ENCODE measurements around the gene GALNS.

DNA sequence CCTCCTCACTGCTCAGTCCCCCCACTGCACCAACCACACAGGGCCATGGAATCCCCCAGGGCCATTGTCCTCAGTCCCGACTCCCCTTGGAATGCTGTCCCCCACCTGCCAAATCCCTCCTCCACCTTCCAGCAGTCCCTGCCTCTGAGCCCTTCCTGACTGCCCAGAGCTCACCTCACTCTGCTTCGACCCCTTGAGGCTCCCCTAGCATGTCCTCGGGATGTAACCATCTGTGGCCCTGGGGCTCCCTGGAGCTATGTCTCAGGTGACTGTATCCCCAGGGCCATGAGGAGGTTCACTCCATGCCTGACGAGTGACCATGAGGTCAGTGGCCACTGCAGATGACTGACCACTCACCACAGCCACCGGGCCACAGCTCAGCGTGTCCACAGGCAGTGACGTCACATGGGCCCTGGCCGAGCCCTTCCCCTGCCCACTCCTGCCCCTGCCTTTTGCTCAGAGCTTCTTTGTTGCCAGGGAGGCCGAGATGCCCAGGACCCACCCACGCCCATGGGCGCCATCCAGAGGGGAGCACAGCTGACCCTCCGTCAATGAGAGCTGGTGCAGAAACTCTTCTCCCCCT lies 64.0 kb downstream of the GALNS start:
- TF ChIP-seq POLR2AphosphoS5 (IDR thresholded peaks at IDR 0.05) (no peak), POLR2A (IDR thresholded peaks at IDR 0.05) (no peak)
